HFFc6 (cell line): ENCODE data around the gene COL3A1. TPM values are rescaled to one million over a fixed set of nuclear protein-coding genes. Genes with fewer than 3 reads are reported as not detected.

ENCODE experiments used
- DNase-seq: peaks from one replicate; pipeline ENCODE4 v3.0.0-alpha.2; 2018
- H3K27ac Mint-ChIP-seq: 2 replicates; pipeline ENCODE4 v1.8.0; 2020; ENCODE audit warnings: mild to moderate bottlenecking, mixed read lengths
- H3K27me3 Mint-ChIP-seq: 2 replicates; pipeline ENCODE4 v1.8.0; 2021; ENCODE audit warnings: mild to moderate bottlenecking, moderate library complexity, mixed read lengths; ENCODE audit not compliant: insufficient read depth
- H3K36me3 Mint-ChIP-seq: 2 replicates; pipeline ENCODE4 v1.8.0; 2021; ENCODE audit warnings: low read depth, mixed read lengths
- H3K4me1 Mint-ChIP-seq: 2 replicates; pipeline ENCODE4 v1.8.0; 2020; ENCODE audit warnings: low read depth, mixed read lengths
- H3K4me3 Mint-ChIP-seq: 2 replicates; pipeline ENCODE4 v1.8.0; 2020; ENCODE audit warnings: mild to moderate bottlenecking, moderate library complexity, mixed read lengths
- H3K9me3 Mint-ChIP-seq: 2 replicates; pipeline ENCODE4 v1.8.0; 2020; ENCODE audit warnings: mild to moderate bottlenecking, mixed read lengths
- total RNA-seq, 6 experiments: library from RNA; stranded (reverse); fragmentation: NEBNext Ultra II Directional; extraction: Animal tissue kit (Norgen Biotek cat#: 25700); gene quantifications; 2 replicates in 1 of 6; 3 replicates in 5 of 6; pipeline ENCODE4 v1.2.3, GENCODE V29; 2021
- TF ChIP-seq, protein P1 (sequence below): fragments of 200-600 bp; sonication (generic); IDR thresholded peaks from 2 replicates; pipeline ENCODE4 v1.5.0; 2021; ENCODE audit warnings: antibody characterized with exemption, mild to moderate bottlenecking

The COL3A1 gene
- total RNA-seq, 6 experiments from 2014 or later, result 348 to 594 (median 356) TPM

DNA sequence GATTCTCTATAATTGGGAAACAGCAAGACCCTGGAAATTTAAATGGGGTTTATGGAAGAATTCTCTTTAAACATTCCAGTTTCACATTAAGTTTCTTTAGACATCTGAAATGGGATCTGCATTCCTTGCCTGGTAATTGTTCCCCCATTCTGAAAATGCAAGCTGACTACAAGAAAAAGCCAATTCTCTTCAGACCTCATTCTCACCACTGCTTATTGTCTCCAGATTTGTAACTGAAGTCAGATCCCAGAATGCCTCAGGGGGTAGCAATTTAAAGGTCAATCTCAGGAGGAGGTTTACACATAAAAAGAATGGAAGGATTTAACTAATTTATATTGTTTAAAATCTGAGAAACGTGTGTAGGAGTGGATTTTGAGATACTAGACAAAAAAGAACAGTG lies 41.2 kb downstream of the COL3A1 start:
- Mint-ChIP-seq H3K4me1 (peaks cover 90% of the 10 kb centered on the region), H3K4me3 (0 out of 2 replicates have a peak overlapping the region, but pooled peaks have one; percentile 23), H3K36me3 (peaks cover 44% of the 10 kb centered on the region), H3K9me3 (peaks cover 4% of the 10 kb centered on the region; the same call in 1 of the 2 replicates), H3K27me3 (peaks cover 29% of the 10 kb centered on the region), H3K27ac (peak overlapping the region; percentile 83)
- TF ChIP-seq, protein P1, sequence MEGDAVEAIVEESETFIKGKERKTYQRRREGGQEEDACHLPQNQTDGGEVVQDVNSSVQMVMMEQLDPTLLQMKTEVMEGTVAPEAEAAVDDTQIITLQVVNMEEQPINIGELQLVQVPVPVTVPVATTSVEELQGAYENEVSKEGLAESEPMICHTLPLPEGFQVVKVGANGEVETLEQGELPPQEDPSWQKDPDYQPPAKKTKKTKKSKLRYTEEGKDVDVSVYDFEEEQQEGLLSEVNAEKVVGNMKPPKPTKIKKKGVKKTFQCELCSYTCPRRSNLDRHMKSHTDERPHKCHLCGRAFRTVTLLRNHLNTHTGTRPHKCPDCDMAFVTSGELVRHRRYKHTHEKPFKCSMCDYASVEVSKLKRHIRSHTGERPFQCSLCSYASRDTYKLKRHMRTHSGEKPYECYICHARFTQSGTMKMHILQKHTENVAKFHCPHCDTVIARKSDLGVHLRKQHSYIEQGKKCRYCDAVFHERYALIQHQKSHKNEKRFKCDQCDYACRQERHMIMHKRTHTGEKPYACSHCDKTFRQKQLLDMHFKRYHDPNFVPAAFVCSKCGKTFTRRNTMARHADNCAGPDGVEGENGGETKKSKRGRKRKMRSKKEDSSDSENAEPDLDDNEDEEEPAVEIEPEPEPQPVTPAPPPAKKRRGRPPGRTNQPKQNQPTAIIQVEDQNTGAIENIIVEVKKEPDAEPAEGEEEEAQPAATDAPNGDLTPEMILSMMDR, result no peak
- no peak for DNase-seq

DNA sequence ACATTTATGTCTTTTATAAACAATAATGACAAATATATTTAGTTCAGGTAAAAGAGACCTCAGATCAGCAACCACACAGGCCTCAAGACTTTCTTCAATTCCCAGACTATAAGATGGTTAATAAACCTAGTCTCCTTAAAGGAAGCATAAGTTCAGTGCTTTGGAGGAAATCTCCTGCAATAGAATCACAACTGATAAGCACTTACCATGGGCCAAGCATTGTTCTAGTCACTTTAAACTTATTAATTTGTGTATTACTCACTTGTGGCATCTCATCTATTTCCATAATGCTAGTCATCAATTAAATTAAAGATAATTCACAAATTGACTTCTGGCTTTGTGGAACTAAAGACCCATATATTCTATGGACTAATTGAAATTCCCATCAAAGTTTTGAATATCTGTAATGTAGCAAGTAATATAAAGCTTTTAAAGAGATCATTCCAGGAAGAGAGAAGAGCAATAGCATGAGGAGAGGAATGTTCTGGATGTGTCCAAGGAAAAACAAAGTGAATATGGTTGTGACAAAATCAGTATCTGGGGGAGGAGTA lies 42.2 kb downstream of the COL3A1 start:
- peaks cover 4% of the 10 kb centered on the region; the same call in 1 of the 2 replicates for H3K9me3 Mint-ChIP-seq
- H3K4me3 Mint-ChIP-seq, result no peak overlapping the region
- H3K27ac Mint-ChIP-seq, result peak overlapping the region; percentile 83; the same call in 1 of the 2 replicates
- H3K36me3 Mint-ChIP-seq, result peaks cover 38% of the 10 kb centered on the region
- H3K27me3 Mint-ChIP-seq, result peaks cover 26% of the 10 kb centered on the region; the same call in 1 of the 2 replicates
- no peak for DNase-seq
- H3K4me1 Mint-ChIP-seq, result peaks cover 86% of the 10 kb centered on the region
- TF ChIP-seq, protein P1, result no peak

DNA sequence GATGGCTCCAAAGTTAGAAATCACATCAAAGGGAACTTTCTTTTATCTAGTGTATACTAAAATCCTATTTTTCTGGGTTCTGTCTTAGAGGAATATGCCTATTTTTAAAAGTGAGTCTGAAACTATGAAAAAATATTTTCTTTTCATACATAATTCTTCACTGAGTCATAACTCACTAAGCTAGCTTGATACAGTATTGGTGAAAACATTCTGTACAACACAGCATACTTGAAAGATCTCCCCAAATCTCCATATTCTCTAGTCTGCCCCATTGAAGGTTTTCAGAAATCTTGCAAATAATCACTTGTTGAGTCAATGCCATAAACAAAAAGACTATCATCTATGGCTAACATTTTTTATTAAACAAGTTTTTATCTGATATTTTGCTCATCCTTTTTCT lies 44.5 kb downstream of the COL3A1 start:
- Mint-ChIP-seq H3K9me3 (peaks cover 12% of the 10 kb centered on the region; the same call in 1 of the 2 replicates), H3K4me3 (peak overlapping the region; percentile 57), H3K36me3 (peaks cover 36% of the 10 kb centered on the region), H3K4me1 (peaks cover 91% of the 10 kb centered on the region), H3K27me3 (peaks cover 28% of the 10 kb centered on the region), H3K27ac (peak overlapping the region; percentile 52)
- DNase-seq, result no peak
- TF ChIP-seq, protein P1, result no peak

DNA sequence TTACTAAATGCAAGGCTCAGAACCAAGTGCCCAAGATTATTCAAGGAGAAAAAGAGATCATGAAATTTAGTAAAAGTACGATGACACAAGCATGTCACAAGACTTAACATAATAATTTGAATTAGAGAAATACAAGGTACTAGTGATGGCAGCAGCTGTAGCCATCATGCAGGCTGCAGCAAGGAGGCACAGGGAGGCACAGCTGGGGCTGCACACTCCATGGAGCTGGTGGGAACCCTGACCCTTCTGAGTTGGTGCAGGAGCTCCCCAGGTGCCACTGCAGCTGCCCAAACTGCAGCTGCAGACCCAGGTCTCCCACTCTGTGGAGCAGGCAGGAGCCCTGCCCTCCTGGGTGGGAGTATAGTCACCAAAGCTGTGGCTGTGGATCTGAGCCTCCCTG lies 46.0 kb downstream of the COL3A1 start:
- TF ChIP-seq, protein P1, result no peak
- Mint-ChIP-seq H3K36me3 (peaks cover 42% of the 10 kb centered on the region), H3K4me3 (no peak overlapping the region; the same call in 1 of the 2 replicates), H3K27me3 (peaks cover 23% of the 10 kb centered on the region), H3K4me1 (peaks cover 91% of the 10 kb centered on the region), H3K9me3 (peaks cover 15% of the 10 kb centered on the region; the same call in 1 of the 2 replicates), H3K27ac (peak overlapping the region; percentile 52)
- DNase-seq, result no peak

DNA sequence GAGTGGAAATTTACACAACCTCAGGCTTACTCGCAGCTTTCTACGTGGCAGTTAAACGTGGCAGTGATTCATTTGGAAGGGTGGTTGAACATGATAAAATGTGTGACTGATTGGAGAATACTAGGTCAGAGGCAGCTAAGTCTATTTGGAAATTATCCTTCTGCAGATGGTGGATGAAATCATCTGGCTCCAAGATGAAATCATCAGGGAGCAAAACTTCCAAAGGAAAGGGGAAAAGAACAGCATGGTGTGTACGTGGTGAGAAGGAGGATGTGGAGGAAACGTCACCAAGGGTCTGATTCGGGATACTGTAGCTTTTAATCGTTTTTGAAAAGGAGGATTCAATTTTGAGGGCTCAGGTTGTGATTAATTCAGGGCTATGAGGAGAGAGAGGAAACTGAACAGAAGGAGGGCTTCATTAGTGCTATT lies 47.9 kb downstream of the COL3A1 start:
- TF ChIP-seq, protein P1, result no peak
- H3K36me3 Mint-ChIP-seq, result peaks cover 43% of the 10 kb centered on the region
- H3K4me1 Mint-ChIP-seq, result peaks cover 82% of the 10 kb centered on the region
- peaks cover 21% of the 10 kb centered on the region for H3K27me3 Mint-ChIP-seq
- H3K4me3 Mint-ChIP-seq, result peak overlapping the region; percentile 81
- peak overlapping the region; percentile 98 for H3K27ac Mint-ChIP-seq
- peaks cover 15% of the 10 kb centered on the region; the same call in 1 of the 2 replicates for H3K9me3 Mint-ChIP-seq
- peak; percentile 92 for DNase-seq
